HG02610 (cell line): Measurements from ENCODE around the gene MAN1C1.
A peak's percentile ranks its signal among the peaks of the same experiment; 100 is the strongest.

Experiments
- ATAC-seq: cut with Tn5 transposase; IDR thresholded peaks from one replicate; pipeline ENCODE4 v1.9.1; 2021; ENCODE audit warnings: mild to moderate bottlenecking, moderate library complexity; ENCODE audit not compliant: unreplicated experiment

MAN1C1 gene

GRCh38 chr1:25809283-25809926 is 192.8 kb downstream of the MAN1C1 start:
- ATAC-seq: no peak

- ATAC-seq: no peak
Measured at GRCh38 chr1:25809929-25810328, 193.3 kb downstream of the MAN1C1 start.

- no peak for ATAC-seq
Measured at GRCh38 chr1:25810341-25811299, 194.0 kb downstream of the MAN1C1 start.

- no peak for ATAC-seq
Measured at GRCh38 chr1:25811384-25812082, 194.9 kb downstream of the MAN1C1 start.

GRCh38 chr1:25813071-25813733 is 196.6 kb downstream of the MAN1C1 start:
- no peak for ATAC-seq

- no peak for ATAC-seq
Measured at GRCh38 chr1:25813734-25814471, 197.3 kb downstream of the MAN1C1 start.

- ATAC-seq: no peak
Measured at GRCh38 chr1:25814549-25815087, 198.0 kb downstream of the MAN1C1 start.

GRCh38 chr1:25815208-25816111 is 198.9 kb downstream of the MAN1C1 start:
- no peak for ATAC-seq

GRCh38 chr1:25816112-25816718 is 199.6 kb downstream of the MAN1C1 start:
- ATAC-seq: no peak

GRCh38 chr1:25817840-25818501 is 201.4 kb downstream of the MAN1C1 start:
- ATAC-seq: no peak

- ATAC-seq: no peak
Measured at GRCh38 chr1:25818569-25818968, 202.0 kb downstream of the MAN1C1 start.

GRCh38 chr1:25819491-25820246 is 203.1 kb downstream of the MAN1C1 start, which contains the start of gene MTFR1L:
MTFR1L (plus strand) TSS chr1:25819954; CDS start chr1:25823105, 3,151 bp downstream.
- ATAC-seq: peak; percentile 87

- peak; percentile 45 for ATAC-seq
Measured at GRCh38 chr1:25820247-25821111, 203.9 kb downstream of the MAN1C1 start.

GRCh38 chr1:25821112-25821476 is 204.5 kb downstream of the MAN1C1 start:
- ATAC-seq: no peak

GRCh38 chr1:25821630-25822091 is 205.1 kb downstream of the MAN1C1 start:
- ATAC-seq: no peak

GRCh38 chr1:25825605-25826004 is 209.0 kb downstream of the MAN1C1 start:
- no peak for ATAC-seq
